Endothelial cell of umbilical vein (primary cell): ENCODE measurements around the gene NARS2. TPM values are rescaled to one million over a fixed set of nuclear protein-coding genes. Genes with fewer than 3 reads are reported as not detected.

Source experiments
- BruUV-seq: library from RNA; stranded (reverse); fragments of 400-500 nt; replicated peaks from 2 replicates; lab custom pipeline; 2021; lab: Mats Ljungman, UMichigan
- CTCF ChIA-PET: fragments of 300-600, 350-600 bp; sonication (Branson Sonifier 250); formaldehyde crosslinking; loops from one replicate; lab custom pipeline; 2021; ENCODE audit warnings: antibody characterized with exemption, inconsistent platforms; lab: Charles Lee
- POLR2A ChIA-PET: fragments of 300-600, 350-600 bp; sonication (Branson Sonifier 250); formaldehyde crosslinking; loops from one replicate; lab custom pipeline; 2021; ENCODE audit warnings: antibody characterized with exemption, inconsistent platforms; lab: Charles Lee
- DNase-seq: peaks from one replicate; pipeline ENCODE4 v3.0.0-alpha.2; 2011; ENCODE audit warnings: low read depth, low spot score
- FAIRE-seq: peaks from 2 replicates; lab custom pipeline; 2011; peaks lifted over from hg19 to GRCh38; lab: Jason Lieb, UNC
- H2AFZ ChIP-seq: 2 replicates; pipeline ENCODE4 v1.6.0; 2012; ENCODE audit warnings: low read depth, low read length, control low read depth, inconsistent platforms
- H3K27ac ChIP-seq: 2 replicates; pipeline ENCODE4 v1.5.1; 2011; ENCODE audit warnings: low read depth, mild to moderate bottlenecking, control low read depth, low read length, moderate library complexity; ENCODE audit not compliant: insufficient read depth
- H3K27me3 ChIP-seq, 2 experiments: 2 replicates each; pipeline versions ENCODE4 v1.6.0 to v1.6.1; 2011; ENCODE audit warnings: low read length in 2 of 2, mixed read lengths in 1 of 2; ENCODE audit not compliant: control insufficient read depth in 2 of 2, insufficient read depth in 2 of 2
- H3K36me3 ChIP-seq, 2 experiments: 2 replicates in 1 of 2; 3 replicates in 1 of 2; pipeline ENCODE4 v1.5.1; 2011; ENCODE audit warnings: low read length in 2 of 2, mild to moderate bottlenecking in 1 of 2, moderate library complexity in 1 of 2; ENCODE audit not compliant: control insufficient read depth in 2 of 2, insufficient read depth in 2 of 2; ENCODE audit errors: extremely low read depth in 1 of 2
- H3K4me1 ChIP-seq: 3 replicates; pipeline ENCODE4 v1.5.1; 2011; ENCODE audit warnings: mild to moderate bottlenecking, low read length; ENCODE audit not compliant: control insufficient read depth, insufficient read depth; ENCODE audit errors: extremely low read depth
- H3K4me2 ChIP-seq: 2 replicates; pipeline ENCODE4 v1.6.1; 2011; ENCODE audit warnings: low read length, control low read depth, mixed read lengths; ENCODE audit not compliant: insufficient read depth
- H3K4me3 ChIP-seq, 3 experiments: fragments of 200-600 bp in 1 of 3; sonication (generic), shearing (Covaris generic) in 1 of 3; replicated peaks in 1 of 3; 2 replicates each; pipeline ENCODE4 v1.5.1; 2011 to 2016; ENCODE audit warnings: control low read depth in 3 of 3, low read length in 3 of 3, mild to moderate bottlenecking in 2 of 3, inconsistent platforms in 1 of 3, low read depth in 1 of 3, moderate library complexity in 1 of 3; ENCODE audit not compliant: insufficient read depth in 1 of 3
- H3K79me2 ChIP-seq: 2 replicates; pipeline ENCODE4 v1.6.0; 2012; ENCODE audit warnings: low read length, inconsistent platforms; ENCODE audit not compliant: control insufficient read depth, insufficient read depth
- H3K9ac ChIP-seq: replicated peaks from 2 replicates; pipeline ENCODE3; 2011; ENCODE audit warnings: low read length, control low read depth; ENCODE audit not compliant: insufficient read depth; ENCODE audit errors: extremely low read depth
- H3K9me1 ChIP-seq: replicated peaks from 3 replicates; pipeline ENCODE4 v1.6.0; 2011; ENCODE audit warnings: mild to moderate bottlenecking, low read length; ENCODE audit not compliant: control insufficient read depth, insufficient read depth; ENCODE audit errors: extremely low read depth
- H3K9me3 ChIP-seq: replicated peaks from 2 replicates; pipeline ENCODE4 v1.5.1; 2012; ENCODE audit warnings: low read length, inconsistent platforms; ENCODE audit not compliant: control insufficient read depth, insufficient read depth
- H4K20me1 ChIP-seq: replicated peaks from 2 replicates; pipeline ENCODE3; 2011; ENCODE audit warnings: mild to moderate bottlenecking, low read length; ENCODE audit not compliant: control insufficient read depth, insufficient read depth; ENCODE audit errors: extremely low read depth
- EZH2 ChIP-seq: IDR thresholded peaks from 2 replicates; pipeline ENCODE4 v1.6.1; 2012; ENCODE audit warnings: borderline replicate concordance, low read depth, mild to moderate bottlenecking, moderate library complexity, low read length, inconsistent platforms; ENCODE audit not compliant: severe bottlenecking
- FOS ChIP-seq: IDR thresholded peaks from 2 replicates; pipeline ENCODE4 v1.6.1; 2011; ENCODE audit warnings: mild to moderate bottlenecking, low read length, moderate library complexity, borderline replicate concordance; ENCODE audit not compliant: insufficient read depth
- GATA2 ChIP-seq: IDR thresholded peaks from 2 replicates; pipeline ENCODE4 v1.7.0; 2011; ENCODE audit warnings: low read depth, mild to moderate bottlenecking, moderate library complexity, mixed read lengths, low read length; ENCODE audit not compliant: insufficient read length, insufficient read depth
- JUN ChIP-seq: IDR thresholded peaks from 2 replicates; pipeline ENCODE4 v1.6.1; 2011; ENCODE audit warnings: borderline replicate concordance, low read depth; ENCODE audit not compliant: insufficient read length, insufficient read depth
- MAX ChIP-seq: IDR thresholded peaks from 2 replicates; pipeline ENCODE4 v1.6.1; 2011; ENCODE audit not compliant: insufficient read depth, insufficient read length
- MYC ChIP-seq: IDR thresholded peaks from one replicate; pipeline ENCODE4 v1.6.1; 2011; ENCODE audit warnings: mild to moderate bottlenecking, low read depth, low read length
- POLR2A ChIP-seq: IDR thresholded peaks from 2 replicates; pipeline ENCODE4 v1.6.1; 2012; ENCODE audit warnings: low read depth, mild to moderate bottlenecking, control low read depth, low read length
- POLR2AphosphoS5 ChIP-seq: IDR thresholded peaks from 2 replicates; pipeline ENCODE4 v1.6.1; 2012; ENCODE audit warnings: low read depth, mild to moderate bottlenecking, control low read depth, low read length, moderate library complexity; ENCODE audit not compliant: insufficient read depth
- dilution Hi-C: fragments of 300-500 bp; cut with MboI; formaldehyde crosslinking; loops from one replicate; pipeline ENCODE4 v1.15.0; 2019; ENCODE audit warnings: low sequenced_read_pairs; ENCODE audit not compliant: extremely low pct_ligation_motif_present
- intact Hi-C: fragments of 100-400 bp; cut with micrococcal nuclease; formaldehyde crosslinking; loops from one replicate; pipeline ENCODE4 v1.10.0; 2022
- polyA plus RNA-seq, 4 experiments: library from polyadenylated mRNA; depleted of rRNA in 3 of 4; stranded (reverse) in 3 of 4; unstranded in 1 of 4; fragments of >200 nt; gene quantifications; 2 replicates each; pipeline versions ENCODE4 v1.2.1 to v1.2.3, GENCODE V29; 2011 to 2012; ENCODE audit warnings: missing spikeins in 1 of 4
- total RNA-seq: library from RNA; stranded (reverse); gene quantifications from 2 replicates; pipeline ENCODE4 v1.2.3, GENCODE V29; 2021
- TF ChIP-seq, protein P1 (sequence below), 2 donors: IDR thresholded peaks; 1 replicate in 1 of 2; 2 replicates in 1 of 2; pipeline ENCODE4 v1.5.1; 2011; ENCODE audit warnings: low read length in 2 of 2, mild to moderate bottlenecking in 2 of 2, moderate library complexity in 2 of 2, control low read depth in 1 of 2, inconsistent platforms in 1 of 2, low read depth in 1 of 2; ENCODE audit not compliant: insufficient read depth in 1 of 2; ENCODE audit errors: extremely low read depth in 1 of 2

The NARS2 gene
- total and polyA plus RNA-seq, 2 donors (not counting 3 experiments of a cell fraction or from before 2014, with no cell fraction given), result 6.9 to 16.7 TPM

DNA sequence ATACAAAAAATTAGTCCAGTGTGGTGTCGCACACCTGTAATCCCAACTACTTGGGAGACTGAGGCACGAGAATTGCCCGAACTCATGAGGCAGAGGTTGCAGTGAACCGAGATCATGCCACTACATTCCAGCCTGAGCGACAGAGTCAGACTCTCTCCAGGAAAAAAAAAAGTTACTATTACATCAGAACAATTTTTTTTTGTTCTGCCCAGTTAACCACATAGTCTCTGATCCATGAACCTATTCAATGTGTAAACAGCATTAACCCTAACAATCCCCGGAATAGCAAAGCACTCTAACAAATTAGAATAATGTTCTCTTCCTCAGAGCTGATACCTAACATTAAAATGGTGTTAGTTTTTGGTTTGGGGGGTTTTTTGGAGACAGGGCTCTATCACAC is 4.6 kb downstream of the NARS2 start:
- Histone ChIP-seq H3K9me1 (no peaks in the 10 kb centered on the region), H2AFZ (no peak overlapping the region), H4K20me1 (no peaks in the 10 kb centered on the region), H3K9ac (no peak overlapping the region), H3K27me3 (no peaks in the 10 kb centered on the region), H3K9me3 (no peaks in the 10 kb centered on the region), H3K79me2 (peaks cover 13% of the 10 kb centered on the region), H3K4me1 (peaks cover 18% of the 10 kb centered on the region), H3K27ac (no peak overlapping the region), H3K36me3 (peaks cover 3 to 4% of the 10 kb centered on the region in 2 experiments), H3K4me2 (no peak overlapping the region), H3K4me3 (no peak overlapping the region)
- no peak for TF ChIP-seq FOS
- no peak for TF ChIP-seq GATA2
- no peak for TF ChIP-seq POLR2A
- TF ChIP-seq JUN, result no peak
- no peak for TF ChIP-seq MYC
- TF ChIP-seq MAX, result no peak
- TF ChIP-seq POLR2AphosphoS5, result no peak
- TF ChIP-seq, protein P1, sequence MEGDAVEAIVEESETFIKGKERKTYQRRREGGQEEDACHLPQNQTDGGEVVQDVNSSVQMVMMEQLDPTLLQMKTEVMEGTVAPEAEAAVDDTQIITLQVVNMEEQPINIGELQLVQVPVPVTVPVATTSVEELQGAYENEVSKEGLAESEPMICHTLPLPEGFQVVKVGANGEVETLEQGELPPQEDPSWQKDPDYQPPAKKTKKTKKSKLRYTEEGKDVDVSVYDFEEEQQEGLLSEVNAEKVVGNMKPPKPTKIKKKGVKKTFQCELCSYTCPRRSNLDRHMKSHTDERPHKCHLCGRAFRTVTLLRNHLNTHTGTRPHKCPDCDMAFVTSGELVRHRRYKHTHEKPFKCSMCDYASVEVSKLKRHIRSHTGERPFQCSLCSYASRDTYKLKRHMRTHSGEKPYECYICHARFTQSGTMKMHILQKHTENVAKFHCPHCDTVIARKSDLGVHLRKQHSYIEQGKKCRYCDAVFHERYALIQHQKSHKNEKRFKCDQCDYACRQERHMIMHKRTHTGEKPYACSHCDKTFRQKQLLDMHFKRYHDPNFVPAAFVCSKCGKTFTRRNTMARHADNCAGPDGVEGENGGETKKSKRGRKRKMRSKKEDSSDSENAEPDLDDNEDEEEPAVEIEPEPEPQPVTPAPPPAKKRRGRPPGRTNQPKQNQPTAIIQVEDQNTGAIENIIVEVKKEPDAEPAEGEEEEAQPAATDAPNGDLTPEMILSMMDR (IDR thresholded peaks at IDR 0.05; ENCODE audit: extremely low read depth in 1 of 2, insufficient read depth in 1 of 2, low read depth in 1 of 2, low read length in 2 of 2), result no peak
- no peak for TF ChIP-seq EZH2
- intact Hi-C loops (no loop called here), dilution Hi-C loops (no loop called here)
- no peak for FAIRE-seq
- CTCF ChIA-PET, result no interaction called here
- no peak for DNase-seq
- POLR2A ChIA-PET, result no interaction called here
- no TSS peak for BruUV-seq
